ENCODE results near the gene RNF183. TPM values are rescaled to one million over a fixed set of nuclear protein-coding genes. Genes with fewer than 3 reads are reported as not detected.

Gene RNF183
- total and polyA plus RNA-seq, 5 experiments from 2014 or later = 0.23 TPM; not detected in 4

GRCh38 chr9:113341712-113342410 lies 38.7 kb upstream of the RNF183 start:
- POLR2A ChIA-PET = interaction anchor here (1.5 to 2.8 kb wide), 2 partner anchors 8 to 35 kb away, joined by 6 to 23 read pairs; partner anchors contain the start of genes BSPRY and HDHD3
- peak overlapping the region; percentile 2 to 95 (median 74) for H3K4me3 Mint-ChIP-seq
- no peaks in the 10 kb centered on the region for H3K9me3 Mint-ChIP-seq
- peak overlapping the region; percentile 18 to 87 (median 65) for H3K27ac Mint-ChIP-seq
- ATAC-seq (peak; percentile 23 to 34), DNase-seq (peak in 3 of 10 donors; percentile 29 to 46 (median 34))
- H3K4me1 Mint-ChIP-seq = peaks cover 16 to 48% (median 31%) of the 10 kb centered on the region in 4 donors
- H3K27me3 Mint-ChIP-seq = peaks cover 0 to 9% (median 0%) of the 10 kb centered on the region in 5 donors
- H3K36me3 Mint-ChIP-seq = no peaks in the 10 kb centered on the region

DNA sequence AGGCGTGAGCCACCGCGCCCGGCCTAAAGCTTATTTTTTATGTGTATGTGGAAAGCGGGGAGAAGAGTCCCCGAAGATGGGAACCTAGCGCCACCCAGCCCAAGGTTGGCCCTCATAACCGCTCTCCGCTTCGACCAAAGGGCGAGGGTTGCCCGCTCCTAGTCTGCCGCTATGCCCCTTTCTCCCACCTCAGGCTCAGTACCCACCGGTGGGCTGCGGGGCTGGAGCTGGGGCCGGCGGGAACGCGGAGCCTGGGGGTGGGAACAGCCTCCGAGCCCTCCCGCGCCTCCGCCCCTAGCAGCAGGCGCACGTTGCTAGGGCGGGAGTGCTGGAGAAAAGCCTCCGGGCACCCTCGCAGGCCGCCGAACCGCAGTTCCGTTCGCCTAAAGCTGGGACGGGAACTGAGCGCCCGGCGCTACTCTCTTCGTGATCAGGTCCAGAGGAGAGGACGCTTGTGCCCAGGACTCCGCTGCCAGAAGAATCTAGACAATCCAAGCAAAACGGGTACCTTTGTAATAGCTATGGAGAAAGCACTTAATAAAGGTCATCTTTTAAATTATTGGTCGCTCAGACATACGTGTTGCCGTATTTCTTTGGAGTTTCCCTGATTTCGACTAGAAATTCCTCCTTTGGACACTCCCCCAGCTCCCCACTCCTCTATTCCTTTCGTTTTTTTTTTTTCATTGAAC lies 37.0 kb upstream of the RNF183 start, which contains the start of gene WDR31:
WDR31 (minus strand) TSS at position 265 of the 689 bp plus-strand sequence. CDS start 8,253 bp downstream, outside the sequence.
- POLR2A ChIA-PET = interaction anchor here (0.7 to 2.8 kb wide), 9 partner anchors 9 to 202 kb away, joined by 3 to 23 read pairs (median 5); partner anchors contain the start of genes ALAD, BSPRY, C9orf43 and CDC26
- Mint-ChIP-seq H3K27ac (peak within 1 kb of the TSS; percentile 9 to 91 (median 69)), H3K27me3 (peaks cover 0 to 9% (median 0%) of the 10 kb centered on the region in 5 donors), H3K4me1 (peaks cover 16 to 48% (median 31%) of the 10 kb centered on the region in 4 donors), H3K4me3 (peak within 1 kb of the TSS; percentile 66 to 95 (median 88)), H3K36me3 (no peaks in the 10 kb centered on the region), H3K9me3 (no peaks in the 10 kb centered on the region)
- DNase-seq = peak; percentile 57 to 79 (median 72)
- ATAC-seq = peak; percentile 89 to 93

GRCh38 chr9:113337714-113338113 lies 34.5 kb upstream of the RNF183 start:
- H3K4me1 Mint-ChIP-seq = peaks cover 12 to 36% (median 26%) of the 10 kb centered on the region in 4 donors
- no peaks in the 10 kb centered on the region for H3K9me3 Mint-ChIP-seq
- H3K27me3 Mint-ChIP-seq = peaks cover 0 to 9% (median 0%) of the 10 kb centered on the region in 5 donors
- H3K36me3 Mint-ChIP-seq = no peaks in the 10 kb centered on the region
- no peak for ATAC-seq
- POLR2A ChIA-PET = interaction anchor here (0.7 to 1.1 kb wide), 2 partner anchors 27 to 72 kb away, joined by 4 to 5 read pairs; partner anchors contain the start of gene POLE3
- no peak for DNase-seq
- H3K4me3 Mint-ChIP-seq = no peak overlapping the region
- H3K27ac Mint-ChIP-seq = no peak overlapping the region

- ATAC-seq = no peak
- POLR2A ChIA-PET = no interaction called here
- no peaks in the 10 kb centered on the region for H3K36me3 Mint-ChIP-seq
Observed at GRCh38 chr9:113331780-113332179, 28.6 kb upstream of the RNF183 start.

DNA sequence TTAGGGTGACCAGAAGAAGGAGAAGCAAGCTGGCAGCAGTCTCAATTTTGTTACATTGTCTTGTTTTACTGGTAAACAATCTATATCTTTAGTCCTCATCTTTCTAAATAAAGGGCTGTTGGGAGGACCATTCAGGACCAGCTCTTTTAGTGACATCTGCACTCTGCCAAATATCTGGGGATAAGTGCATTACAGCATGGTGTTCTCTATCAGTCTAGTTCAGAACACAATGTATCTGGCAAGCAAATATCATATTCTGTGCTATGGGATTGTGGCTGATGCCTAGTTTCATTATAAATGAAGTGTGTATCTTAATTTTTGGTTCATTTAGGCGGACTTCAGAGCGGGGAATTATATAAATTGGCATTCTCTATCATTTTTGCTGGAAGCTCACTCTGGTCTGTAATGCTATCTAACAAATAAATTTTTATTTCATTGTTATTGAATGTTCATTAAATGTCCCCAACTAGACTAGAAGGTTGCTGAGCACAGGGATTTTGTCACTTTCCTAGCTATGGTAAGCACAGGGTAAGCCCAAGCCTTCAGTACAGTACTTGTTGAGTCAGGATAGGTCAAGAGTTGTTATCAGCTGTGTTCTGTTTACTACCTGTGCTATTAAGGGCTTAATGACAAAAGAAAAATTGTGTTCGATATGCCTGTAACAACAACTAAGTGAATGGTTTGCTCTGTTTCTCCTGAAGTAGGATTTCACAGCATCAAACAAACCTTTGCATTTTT lies 25.0 kb upstream of the RNF183 start:
- DNase-seq (no peak), ATAC-seq (no peak)
- Mint-ChIP-seq H3K9me3 (no peaks in the 10 kb centered on the region), H3K36me3 (no peaks in the 10 kb centered on the region), H3K27me3 (no peaks in the 10 kb centered on the region), H3K4me3 (no peak overlapping the region), H3K27ac (peak overlapping the region in 1 of 10 donors; percentile 1), H3K4me1 (no peaks in the 10 kb centered on the region)
- POLR2A ChIA-PET = interaction anchor here (1.1 kb wide), 1 partner anchor 20 kb away, joined by 3 read pairs; no protein-coding TSS in a partner anchor

More at GRCh38 chr9:113331780-113332179, 28.6 kb upstream of the RNF183 start:
- no peaks in the 10 kb centered on the region for H3K9me3 Mint-ChIP-seq
- H3K4me3 Mint-ChIP-seq = no peak overlapping the region
- H3K4me1 Mint-ChIP-seq = no peaks in the 10 kb centered on the region
- H3K27ac Mint-ChIP-seq = no peak overlapping the region
- no peaks in the 10 kb centered on the region for H3K27me3 Mint-ChIP-seq
- no peak for DNase-seq

- no peaks in the 10 kb centered on the region for H3K27me3 Mint-ChIP-seq
- POLR2A ChIA-PET = no interaction called here
- H3K27ac Mint-ChIP-seq = no peak overlapping the region
- no peaks in the 10 kb centered on the region for H3K4me1 Mint-ChIP-seq
- H3K9me3 Mint-ChIP-seq = no peaks in the 10 kb centered on the region
- H3K4me3 Mint-ChIP-seq = no peak overlapping the region
- no peak for ATAC-seq
- DNase-seq = no peak
- H3K36me3 Mint-ChIP-seq = no peaks in the 10 kb centered on the region
Observed at GRCh38 chr9:113326230-113326629, 23.1 kb upstream of the RNF183 start.

- Mint-ChIP-seq H3K27me3 (no peaks in the 10 kb centered on the region), H3K36me3 (peaks cover 0 to 4% (median 2%) of the 10 kb centered on the region in 3 donors), H3K27ac (peak overlapping the region in 1 of 10 donors; percentile 5), H3K4me3 (no peak overlapping the region), H3K4me1 (no peaks in the 10 kb centered on the region), H3K9me3 (no peaks in the 10 kb centered on the region)
- DNase-seq (no peak), ATAC-seq (no peak)
- POLR2A ChIA-PET = no interaction called here
Observed at GRCh38 chr9:113322671-113323070, 19.5 kb upstream of the RNF183 start.

DNA sequence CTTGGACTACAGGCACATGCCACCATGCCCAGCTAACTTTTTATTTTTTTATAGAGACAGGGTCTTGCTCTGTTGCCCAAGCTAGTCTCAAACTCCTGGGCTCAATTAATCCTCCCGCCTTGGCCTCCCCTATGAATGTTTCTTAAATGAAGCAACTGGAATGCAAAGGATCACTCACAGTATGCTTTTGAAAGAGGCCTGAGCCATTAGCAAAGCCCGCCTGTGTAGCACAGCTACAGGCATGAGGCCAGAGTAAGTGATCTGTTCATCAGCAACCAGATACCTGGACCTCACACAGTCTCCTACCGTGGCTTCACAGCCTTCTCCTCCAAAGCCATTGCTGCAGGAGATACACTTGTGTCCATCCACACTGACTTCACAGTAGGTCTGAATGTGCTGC lies 16.9 kb upstream of the RNF183 start:
- H3K4me1 Mint-ChIP-seq = no peaks in the 10 kb centered on the region
- DNase-seq = no peak
- H3K27me3 Mint-ChIP-seq = no peaks in the 10 kb centered on the region
- H3K27ac Mint-ChIP-seq = no peak overlapping the region
- peaks cover 0 to 4% (median 2%) of the 10 kb centered on the region in 3 donors for H3K36me3 Mint-ChIP-seq
- no peaks in the 10 kb centered on the region for H3K9me3 Mint-ChIP-seq
- H3K4me3 Mint-ChIP-seq = no peak overlapping the region
- no peak for ATAC-seq
- POLR2A ChIA-PET = no interaction called here

DNA sequence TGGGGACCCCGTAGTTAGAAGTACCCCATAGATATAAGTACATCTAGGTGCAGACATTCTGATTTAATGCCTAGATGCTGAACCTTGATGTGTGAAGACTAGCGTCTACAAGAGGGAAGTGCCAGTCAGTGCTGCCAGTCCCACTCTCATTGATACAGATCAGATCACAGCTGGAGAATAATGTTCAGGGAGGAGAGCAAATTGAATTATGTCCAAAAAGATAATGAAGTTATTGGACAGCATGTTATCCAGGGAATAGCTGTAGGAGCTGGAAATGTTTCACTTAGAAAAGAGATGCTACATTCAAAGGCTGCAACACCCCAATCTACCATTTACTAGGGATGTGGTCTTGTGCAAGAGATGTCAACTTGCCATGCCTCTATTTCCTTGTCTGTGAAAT lies 15.9 kb upstream of the RNF183 start:
- Mint-ChIP-seq H3K27me3 (no peaks in the 10 kb centered on the region), H3K4me1 (no peaks in the 10 kb centered on the region), H3K36me3 (peaks cover 0 to 4% (median 2%) of the 10 kb centered on the region in 3 donors), H3K27ac (no peak overlapping the region), H3K9me3 (no peaks in the 10 kb centered on the region), H3K4me3 (no peak overlapping the region)
- ATAC-seq (no peak), DNase-seq (no peak)
- POLR2A ChIA-PET = no interaction called here

- ATAC-seq = no peak
- POLR2A ChIA-PET = no interaction called here
Observed at GRCh38 chr9:113317777-113318176, 14.6 kb upstream of the RNF183 start.

DNA sequence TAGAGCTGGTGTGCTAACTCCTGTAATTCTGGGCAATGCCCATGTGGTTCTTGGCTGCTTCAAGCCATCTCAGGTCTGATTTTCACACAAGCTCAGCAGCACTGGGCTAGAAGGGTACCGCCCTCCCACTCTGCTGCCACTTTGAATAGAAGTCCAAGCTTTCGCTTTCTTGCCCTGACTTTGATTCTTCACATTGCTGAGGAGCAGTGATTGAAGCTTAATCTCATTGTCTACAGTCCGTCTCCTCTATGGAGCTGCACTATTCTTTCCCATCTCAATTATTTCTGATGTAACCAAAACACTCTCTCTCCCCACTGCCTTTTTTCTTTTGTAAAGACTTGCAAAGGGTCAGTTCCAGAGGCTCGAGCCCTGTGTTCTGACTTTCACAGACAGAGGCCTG lies 12.9 kb upstream of the RNF183 start:
- Mint-ChIP-seq H3K4me1 (no peaks in the 10 kb centered on the region), H3K27ac (no peak overlapping the region), H3K4me3 (no peak overlapping the region), H3K36me3 (peaks cover 0 to 4% (median 2%) of the 10 kb centered on the region in 3 donors), H3K9me3 (no peaks in the 10 kb centered on the region), H3K27me3 (no peaks in the 10 kb centered on the region)
- no peak for DNase-seq
- ATAC-seq = no peak
- POLR2A ChIA-PET = no interaction called here

More at GRCh38 chr9:113317777-113318176, 14.6 kb upstream of the RNF183 start:
- Mint-ChIP-seq H3K27ac (no peak overlapping the region), H3K27me3 (no peaks in the 10 kb centered on the region), H3K36me3 (peaks cover 0 to 4% (median 2%) of the 10 kb centered on the region in 3 donors), H3K4me1 (no peaks in the 10 kb centered on the region), H3K9me3 (no peaks in the 10 kb centered on the region), H3K4me3 (no peak overlapping the region)
- DNase-seq = no peak

DNA sequence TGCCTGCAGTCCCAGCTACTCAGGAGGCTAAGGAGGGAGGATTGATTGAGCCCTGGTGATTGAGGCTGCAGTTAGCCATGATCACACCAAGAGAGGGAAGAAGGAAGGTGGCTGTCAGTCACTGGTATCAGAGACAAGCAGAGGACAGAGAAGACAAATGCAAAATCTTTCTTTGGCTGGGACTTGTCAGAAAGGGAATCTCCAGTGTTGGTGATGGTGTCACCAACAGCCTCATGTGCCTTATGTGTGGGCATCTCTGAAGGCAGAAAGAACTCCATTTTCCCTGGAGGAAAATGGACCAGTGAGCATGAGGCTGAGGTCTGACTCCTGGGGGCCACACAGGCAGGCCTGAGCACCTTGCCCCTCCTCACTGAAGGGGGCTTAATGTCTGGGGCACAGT lies 12.1 kb upstream of the RNF183 start:
- H3K27ac Mint-ChIP-seq = peak overlapping the region in 1 of 10 donors; percentile 50
- H3K36me3 Mint-ChIP-seq = peaks cover 0 to 4% (median 2%) of the 10 kb centered on the region in 3 donors
- H3K9me3 Mint-ChIP-seq = no peaks in the 10 kb centered on the region
- no peaks in the 10 kb centered on the region for H3K4me1 Mint-ChIP-seq
- H3K4me3 Mint-ChIP-seq = no peak overlapping the region
- ATAC-seq (no peak), DNase-seq (no peak)
- POLR2A ChIA-PET = no interaction called here
- H3K27me3 Mint-ChIP-seq = no peaks in the 10 kb centered on the region
